Fibroblast of peridontal ligament (primary cell): ENCODE data around the gene KMT2B.
"Not testable (repeated sequence)": the region's sequence is repeated elsewhere in the genome, so short reads cannot be mapped to it uniquely, and the experiment has no call there.

ENCODE experiments used
- DNase-seq: peaks from one replicate; pipeline ENCODE4 v3.0.0-alpha.2; 2010; ENCODE audit errors: extremely low read depth

Gene KMT2B

GRCh38 chr19:35712567-35713505, 5.0 kb upstream of the KMT2B start:
- no peak for DNase-seq

- DNase-seq = no peak
Measured at GRCh38 chr19:35713506-35713850, 4.3 kb upstream of the KMT2B start.

- no peak for DNase-seq
Measured at GRCh38 chr19:35713904-35714495, 3.8 kb upstream of the KMT2B start.

GRCh38 chr19:35714601-35715354, 3.0 kb upstream of the KMT2B start:
- DNase-seq = no peak

DNA sequence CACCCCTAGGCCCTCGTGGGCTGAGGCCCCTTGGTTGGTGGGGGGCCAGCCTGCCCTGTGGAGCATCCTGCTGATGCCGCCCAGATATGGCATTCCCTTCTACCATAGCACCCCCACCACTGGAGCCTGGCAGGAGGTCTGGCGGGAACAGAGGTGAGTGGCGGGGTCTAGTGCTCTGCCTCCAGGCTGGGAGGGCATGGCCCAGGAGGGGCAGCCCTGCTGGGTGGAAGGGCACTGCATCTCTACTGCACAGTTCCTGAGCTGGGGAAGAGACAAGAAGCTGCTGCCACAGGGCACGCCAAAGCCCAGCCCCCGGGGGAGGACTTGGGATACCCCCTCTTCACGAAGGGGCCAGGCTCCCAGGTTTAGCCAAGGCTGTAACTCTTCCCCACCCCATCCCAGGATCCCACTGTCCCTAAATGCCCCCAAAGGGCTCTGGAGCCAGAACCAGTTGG, 2.4 kb upstream of the KMT2B start:
- DNase-seq = no peak

GRCh38 chr19:35715981-35716800, 1.6 kb upstream of the KMT2B start:
- DNase-seq = no peak

DNA sequence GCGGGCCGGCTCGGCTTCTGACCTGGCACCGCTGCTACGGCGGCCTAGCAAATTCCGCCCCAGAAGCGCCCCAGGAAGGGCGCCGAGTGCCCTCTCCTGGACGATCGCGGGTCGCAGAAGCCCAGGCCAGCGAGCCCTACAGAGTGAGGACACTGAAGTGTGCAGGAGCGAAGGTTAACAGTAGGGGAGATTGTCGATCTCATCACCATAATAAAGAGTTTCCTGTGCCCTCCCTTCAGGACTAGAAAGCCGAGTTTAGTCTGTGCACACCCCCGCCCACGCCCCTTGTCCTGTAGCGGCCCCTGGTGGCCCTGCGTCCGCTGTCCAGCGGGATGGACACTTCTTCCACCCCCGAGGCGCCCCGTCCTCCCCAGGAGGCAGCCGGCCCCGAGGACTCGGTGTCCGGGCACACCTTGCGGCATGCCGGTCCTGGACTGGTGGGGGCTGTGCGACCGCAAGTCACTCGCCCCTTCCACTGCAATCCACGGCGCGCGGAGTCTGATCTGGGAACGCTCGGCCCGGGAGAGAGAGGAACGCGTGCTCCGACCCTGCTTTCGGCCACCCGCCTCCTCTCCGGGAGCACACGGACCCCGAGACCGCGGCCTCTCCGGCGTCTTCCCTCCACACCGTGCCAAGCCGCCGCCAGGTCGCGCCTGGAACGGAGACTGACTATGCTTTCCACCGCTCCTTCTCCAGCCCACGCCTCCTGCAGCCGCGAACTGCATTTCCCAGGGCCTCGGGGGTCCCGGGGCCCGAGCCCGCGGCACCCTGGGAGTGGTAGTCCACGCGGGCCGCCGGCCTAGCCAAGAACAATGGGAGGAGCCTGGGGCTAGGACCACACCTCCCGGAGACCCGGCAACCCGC, 770 bp upstream of the KMT2B start:
- DNase-seq = peak; percentile 90

DNA sequence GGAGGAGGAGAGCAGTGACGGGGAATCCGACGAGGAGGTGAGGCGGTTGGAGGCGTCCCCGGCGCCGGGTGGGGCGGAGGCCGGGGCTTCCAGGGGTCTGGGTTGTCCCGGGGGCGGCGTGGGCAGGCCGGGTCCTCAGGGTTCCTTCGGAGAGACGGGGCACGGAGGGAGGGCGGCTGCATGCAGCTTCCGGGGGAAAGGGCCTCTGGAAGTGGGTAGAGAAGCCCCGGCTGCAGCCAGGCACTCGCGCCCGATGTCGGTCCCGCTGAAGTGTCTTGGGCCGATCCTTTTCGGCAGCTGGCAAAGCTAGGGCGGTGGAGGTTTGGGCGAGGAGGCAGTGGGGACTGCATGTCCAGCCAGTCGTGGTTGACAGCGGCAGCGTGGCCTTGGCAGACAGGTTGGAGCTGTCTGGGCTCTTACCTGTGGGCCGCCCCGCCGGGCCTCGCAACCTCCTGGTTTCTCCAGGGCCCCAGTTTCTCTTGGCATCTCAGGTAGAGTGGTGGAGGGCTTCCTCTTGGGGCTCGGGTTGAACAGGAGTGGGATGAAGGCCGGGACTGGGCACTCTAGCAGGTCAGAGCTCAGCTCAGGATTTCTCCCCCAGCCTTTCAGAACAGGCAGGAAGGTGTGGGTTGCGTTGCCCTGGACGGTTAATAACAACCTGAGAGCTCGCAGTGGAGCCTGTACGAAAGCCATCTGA, 690 bp downstream of the KMT2B start:
- no peak for DNase-seq

DNA sequence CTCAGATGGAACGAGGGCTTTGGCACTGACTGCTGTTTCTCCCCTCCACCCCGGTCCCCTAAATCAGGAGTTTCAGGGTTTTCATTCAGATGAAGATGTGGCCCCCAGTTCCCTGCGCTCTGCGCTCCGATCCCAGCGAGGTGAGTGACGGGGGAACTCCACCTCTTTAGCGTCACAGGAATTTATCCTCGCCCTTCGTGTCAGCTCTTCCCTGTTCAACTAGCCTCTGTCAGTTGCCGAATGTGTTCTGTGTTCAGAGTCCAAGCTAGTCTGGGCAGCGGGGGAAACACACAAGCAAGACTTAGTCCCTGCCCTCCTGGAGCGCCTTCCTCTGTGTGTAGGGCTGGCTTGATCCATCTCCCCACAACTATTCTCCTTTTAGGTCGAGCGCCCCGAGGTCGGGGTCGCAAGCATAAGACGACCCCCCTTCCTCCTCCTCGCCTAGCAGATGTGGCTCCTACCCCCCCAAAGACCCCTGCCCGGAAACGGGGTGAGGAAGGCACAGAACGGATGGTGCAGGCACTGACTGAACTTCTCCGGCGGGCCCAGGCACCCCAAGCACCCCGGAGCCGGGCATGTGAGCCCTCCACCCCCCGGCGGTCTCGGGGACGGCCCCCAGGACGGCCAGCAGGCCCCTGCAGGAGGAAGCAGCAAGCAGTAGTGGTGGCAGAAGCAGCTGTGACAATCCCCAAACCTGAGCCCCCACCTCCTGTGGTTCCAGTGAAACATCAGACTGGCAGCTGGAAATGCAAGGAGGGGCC, 1.8 kb downstream of the KMT2B start:
- DNase-seq = no peak

- no peak for DNase-seq
Measured at GRCh38 chr19:35720163-35720524, 2.3 kb downstream of the KMT2B start.

GRCh38 chr19:35720648-35721047, 2.8 kb downstream of the KMT2B start:
- DNase-seq = no peak

- DNase-seq = no peak
Measured at GRCh38 chr19:35721374-35721773, 3.6 kb downstream of the KMT2B start.

DNA sequence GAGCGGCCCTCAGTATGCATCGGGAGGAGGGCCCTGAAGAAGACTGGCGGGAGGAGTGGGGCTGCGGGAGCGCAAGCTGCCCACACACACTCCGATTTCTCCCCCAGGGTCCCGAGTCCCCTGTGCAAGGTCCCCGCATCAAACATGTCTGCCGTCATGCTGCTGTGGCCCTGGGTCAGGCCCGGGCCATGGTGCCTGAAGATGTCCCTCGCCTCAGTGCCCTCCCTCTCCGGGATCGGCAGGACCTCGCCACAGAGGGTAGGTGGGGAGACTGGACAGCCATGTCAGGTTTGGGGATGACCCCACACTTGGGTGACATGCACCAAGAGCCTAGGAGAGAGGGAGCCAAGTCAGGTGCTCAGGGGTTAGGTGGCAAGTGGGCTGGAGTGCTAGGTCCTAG, 4.7 kb downstream of the KMT2B start:
- DNase-seq = no peak

GRCh38 chr19:35722897-35723296, 5.1 kb downstream of the KMT2B start:
- no peak for DNase-seq

GRCh38 chr19:35723671-35724070, 5.9 kb downstream of the KMT2B start:
- no peak for DNase-seq

GRCh38 chr19:35724132-35724531, 6.3 kb downstream of the KMT2B start:
- DNase-seq = not testable (repeated sequence)

GRCh38 chr19:35724560-35724959, 6.8 kb downstream of the KMT2B start:
- DNase-seq = no peak

DNA sequence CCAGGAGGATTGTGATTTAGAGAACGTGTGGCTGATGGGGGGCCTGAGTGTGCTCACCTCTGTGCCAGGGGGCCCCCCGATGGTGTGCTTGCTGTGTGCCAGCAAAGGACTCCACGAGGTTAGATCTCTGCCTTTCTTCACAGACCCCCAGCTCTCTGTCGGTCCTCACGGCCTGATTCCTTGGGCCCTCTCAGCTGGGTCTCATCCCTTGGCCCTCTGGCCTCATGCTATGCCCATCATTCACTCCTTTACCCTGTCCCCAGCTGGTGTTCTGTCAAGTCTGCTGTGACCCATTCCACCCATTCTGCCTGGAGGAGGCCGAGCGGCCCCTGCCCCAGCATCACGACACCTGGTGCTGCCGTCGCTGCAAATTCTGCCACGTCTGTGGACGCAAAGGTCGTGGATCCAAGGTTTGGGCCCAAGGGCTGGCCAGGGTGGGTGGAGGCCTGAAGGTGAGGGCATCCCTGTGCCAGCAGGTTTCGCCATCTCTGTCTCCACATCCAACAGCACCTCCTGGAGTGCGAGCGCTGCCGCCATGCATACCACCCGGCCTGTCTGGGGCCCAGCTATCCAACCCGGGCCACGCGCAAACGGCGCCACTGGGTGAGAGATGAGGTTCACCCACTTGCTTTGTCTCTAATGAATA, 7.5 kb downstream of the KMT2B start:
- no peak for DNase-seq
